Endometrial microvascular endothelial cells (primary cell): ENCODE measurements around the gene LGALS9C. TPM values are rescaled to one million over a fixed set of nuclear protein-coding genes. Genes with fewer than 3 reads are reported as not detected.
"Not testable (repeated sequence)": the region's sequence is repeated elsewhere in the genome, so short reads cannot be mapped to it uniquely, and the experiment has no call there.

Experiments used
- in situ Hi-C: cut with HindIII; loops from 2 replicates; pipeline ENCODE4 v1.10.0; 2017; ENCODE audit warnings: low sequenced_read_pairs, low pct_unique_long_range_greater_than_20kb; ENCODE audit errors: inconsistent ontology term
- total RNA-seq: library from RNA; depleted of rRNA; stranded (reverse); fragments of >200 nt; gene quantifications from one replicate; pipeline ENCODE4 v1.2.3, GENCODE V29; 2015; ENCODE audit errors: inconsistent ontology term

Gene LGALS9C
- total RNA-seq, 1 donor from 2014 or later, result not detected

GRCh38 chr17:18525015-18525414, 48.4 kb downstream of the LGALS9C start:
- in situ Hi-C loops, result not testable (repeated sequence)

- in situ Hi-C loops, result not testable (repeated sequence)
Measured at GRCh38 chr17:18526168-18526800, 49.7 kb downstream of the LGALS9C start.

- in situ Hi-C loops, result not testable (repeated sequence)
Measured at GRCh38 chr17:18527354-18527753, 50.8 kb downstream of the LGALS9C start.

- in situ Hi-C loops, result not testable (repeated sequence)
Measured at GRCh38 chr17:18528435-18528834, 51.8 kb downstream of the LGALS9C start.

GRCh38 chr17:18528899-18529500, 52.4 kb downstream of the LGALS9C start:
- in situ Hi-C loops, result not testable (repeated sequence)

GRCh38 chr17:18530405-18530804, 53.8 kb downstream of the LGALS9C start:
- in situ Hi-C loops, result not testable (repeated sequence)

- in situ Hi-C loops, result not testable (repeated sequence)
Measured at GRCh38 chr17:18542234-18542633, 65.6 kb downstream of the LGALS9C start.

GRCh38 chr17:18542907-18543306, 66.3 kb downstream of the LGALS9C start:
- in situ Hi-C loops, result not testable (repeated sequence)

Other genes with a start within 250 kb of the LGALS9C start
- gene FLII, start 218.1 kb upstream of the LGALS9C start, total RNA-seq, result 445 TPM
- 9.8 TPM for gene MIEF2, start 216.1 kb upstream of the LGALS9C start, total RNA-seq
- 55.3 TPM for gene TOP3A, start 161.8 kb upstream of the LGALS9C start, total RNA-seq
- gene SMCR8, start 161.5 kb upstream of the LGALS9C start, total RNA-seq, result 14.3 TPM
- gene SHMT1, start 113.2 kb upstream of the LGALS9C start, total RNA-seq, result 30.4 TPM
- not detected for gene EVPLL, start 99.0 kb upstream of the LGALS9C start, total RNA-seq
- gene TBC1D28, start 167.6 kb downstream of the LGALS9C start, total RNA-seq, result not detected
- gene FOXO3B, start 205.5 kb downstream of the LGALS9C start, total RNA-seq, result 2.3 TPM